ENCODE measurements around the gene SLC25A51.
A peak's percentile ranks its signal among the peaks of the same experiment; 100 is the strongest.

SLC25A51 gene

GRCh38 chr9:37936965-37937364 is 33.0 kb upstream of the SLC25A51 start:
- no peak for DNase-seq

- DNase-seq = no peak
Observed at GRCh38 chr9:37936376-37936775, 32.4 kb upstream of the SLC25A51 start.

- no peak for DNase-seq
Observed at GRCh38 chr9:37935096-37935495, 31.2 kb upstream of the SLC25A51 start.

- no peak for DNase-seq
Observed at GRCh38 chr9:37931592-37931991, 27.7 kb upstream of the SLC25A51 start.

- DNase-seq = no peak
Observed at GRCh38 chr9:37929441-37929895, 25.5 kb upstream of the SLC25A51 start.

- DNase-seq = no peak
Observed at GRCh38 chr9:37928552-37929430, 24.9 kb upstream of the SLC25A51 start.

- DNase-seq = no peak
Observed at GRCh38 chr9:37927601-37928551, 23.9 kb upstream of the SLC25A51 start.

GRCh38 chr9:37927132-37927531 is 23.2 kb upstream of the SLC25A51 start:
- DNase-seq = no peak

GRCh38 chr9:37926737-37927118 is 22.8 kb upstream of the SLC25A51 start:
- no peak for DNase-seq

- DNase-seq = peak in 1 of 2 experiments; percentile 3
Observed at GRCh38 chr9:37925786-37926736, 22.1 kb upstream of the SLC25A51 start.

- DNase-seq = no peak
Observed at GRCh38 chr9:37925006-37925405, 21.1 kb upstream of the SLC25A51 start.

GRCh38 chr9:37924538-37924937 is 20.6 kb upstream of the SLC25A51 start:
- no peak for DNase-seq

- no peak for DNase-seq
Observed at GRCh38 chr9:37923796-37924427, 20.0 kb upstream of the SLC25A51 start.

GRCh38 chr9:37923118-37923795 is 19.3 kb upstream of the SLC25A51 start:
- DNase-seq = no peak

GRCh38 chr9:37922363-37923117 is 18.6 kb upstream of the SLC25A51 start:
- no peak for DNase-seq

- no peak for DNase-seq
Observed at GRCh38 chr9:37921546-37922300, 17.8 kb upstream of the SLC25A51 start.

- no peak for DNase-seq
Observed at GRCh38 chr9:37921168-37921510, 17.2 kb upstream of the SLC25A51 start.

- no peak for DNase-seq
Observed at GRCh38 chr9:37920471-37921167, 16.7 kb upstream of the SLC25A51 start.

- no peak for DNase-seq
Observed at GRCh38 chr9:37919956-37920335, 16.0 kb upstream of the SLC25A51 start.

All from AML-193 (cell line).